DMS153 treated with DMSO at 0.1 percent for 48 hours (cell line): Measurements from ENCODE around the gene SPTB.

ENCODE experiments used
- DNase-seq: peaks from one replicate; lab custom pipeline; 2025; ENCODE audit not compliant: unreplicated experiment; lab: John Stamatoyannopoulos, UW

Gene SPTB

DNA sequence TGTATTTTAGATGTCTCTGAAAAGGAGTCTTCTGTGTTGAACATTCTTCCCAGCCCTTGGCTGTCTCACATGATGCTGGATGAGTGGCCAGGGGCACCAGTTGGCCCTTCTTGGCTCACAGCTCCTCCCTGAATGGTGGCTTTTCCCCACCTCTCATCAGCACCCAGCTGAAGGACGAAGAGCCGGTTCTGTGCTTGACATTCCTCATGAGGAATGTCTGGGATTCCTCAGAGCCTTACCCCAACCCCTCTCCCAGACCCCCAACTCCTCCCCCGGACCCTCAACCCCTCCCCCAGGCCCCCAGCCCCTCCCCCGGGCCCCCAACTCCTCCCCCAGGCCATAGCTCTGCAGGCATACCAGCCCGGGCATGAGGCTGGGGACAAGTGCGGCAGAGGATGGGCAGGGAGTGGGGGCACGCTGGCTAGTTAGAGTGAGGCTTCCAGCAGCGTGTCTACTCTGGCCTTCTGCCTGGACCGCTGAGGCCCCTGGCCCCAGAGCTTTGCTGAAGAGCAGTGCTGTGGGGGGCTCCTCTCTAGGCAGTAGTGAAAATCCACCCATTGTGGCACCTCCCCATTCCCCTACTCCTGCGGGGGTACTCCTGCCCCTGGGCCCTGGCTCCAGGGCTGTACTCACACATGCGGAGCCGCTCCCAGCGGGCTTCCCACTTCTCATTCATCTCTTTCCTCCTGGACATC, 111.2 kb downstream of the SPTB start:
- no peak for DNase-seq

DNA sequence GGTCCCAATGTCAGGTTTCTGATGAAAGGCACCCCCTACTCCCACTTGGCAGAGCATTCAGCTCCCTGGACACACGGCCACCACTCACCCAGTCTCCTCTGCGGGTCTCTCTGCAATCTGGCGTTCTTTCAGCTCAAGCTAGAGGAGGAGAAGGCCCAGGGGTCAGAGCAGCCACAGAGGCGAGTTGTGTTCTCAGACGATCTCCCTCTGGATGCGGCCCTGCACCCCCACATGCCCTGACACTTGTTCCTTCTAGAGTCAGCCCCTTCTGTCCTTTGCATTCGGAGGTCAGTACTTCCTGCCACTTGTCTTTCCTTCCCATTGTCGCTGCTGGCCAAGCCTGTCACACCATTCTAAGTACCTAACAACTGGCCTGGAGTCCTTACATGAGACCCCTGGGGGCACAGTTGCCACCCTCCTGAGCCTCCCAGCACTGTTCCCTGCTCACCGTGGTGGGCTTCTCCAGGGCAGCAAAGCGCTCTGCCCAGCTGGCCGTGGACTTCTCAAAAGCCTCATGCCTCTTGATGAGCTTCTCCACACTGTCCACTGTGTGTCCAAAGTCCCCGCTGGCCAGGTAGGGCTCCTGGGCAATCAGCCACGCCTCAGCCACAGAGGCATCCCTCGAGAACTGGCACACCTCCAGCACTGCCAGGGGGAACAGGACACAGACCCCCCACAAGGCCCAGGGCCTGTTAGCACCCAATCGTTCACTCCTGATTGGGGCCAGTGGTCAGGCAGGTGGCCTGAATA, 112.3 kb downstream of the SPTB start:
- no peak for DNase-seq

DNA sequence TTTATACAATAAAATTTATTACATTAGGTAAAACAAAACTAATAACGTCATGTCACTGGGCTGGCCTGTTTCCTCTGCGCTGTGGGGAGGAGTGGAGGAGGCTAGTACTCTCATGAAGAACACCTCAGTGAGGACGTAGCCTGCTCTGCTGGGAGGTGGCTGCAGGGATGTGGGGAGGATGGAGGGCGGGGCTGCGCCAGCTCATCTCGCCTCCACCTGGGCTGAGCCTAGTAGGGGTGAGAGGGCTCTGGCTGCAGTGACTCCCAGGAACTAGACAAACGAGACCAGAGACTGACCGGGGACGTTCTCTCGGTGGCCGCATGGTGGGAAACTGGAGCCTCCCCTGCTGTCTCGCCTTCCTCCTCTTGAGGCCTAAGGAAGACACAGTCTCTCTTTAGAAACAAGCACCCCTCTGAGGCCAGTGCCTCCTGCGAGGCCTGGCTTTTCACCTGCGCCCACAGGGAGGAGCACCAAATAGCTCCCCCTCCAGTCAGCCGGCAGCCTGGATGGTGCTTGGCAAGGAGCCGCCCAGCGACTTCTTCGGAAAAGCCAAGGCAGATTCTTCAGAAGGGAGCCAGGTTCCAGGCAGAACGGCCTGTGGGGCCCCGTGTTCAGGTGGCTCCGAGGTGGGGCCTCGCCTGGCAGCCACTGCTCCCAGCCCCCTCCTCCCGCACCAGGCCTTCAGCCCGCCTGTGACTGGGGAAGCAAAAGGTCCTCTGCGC, 113.1 kb downstream of the SPTB start:
- DNase-seq = no peak

DNA sequence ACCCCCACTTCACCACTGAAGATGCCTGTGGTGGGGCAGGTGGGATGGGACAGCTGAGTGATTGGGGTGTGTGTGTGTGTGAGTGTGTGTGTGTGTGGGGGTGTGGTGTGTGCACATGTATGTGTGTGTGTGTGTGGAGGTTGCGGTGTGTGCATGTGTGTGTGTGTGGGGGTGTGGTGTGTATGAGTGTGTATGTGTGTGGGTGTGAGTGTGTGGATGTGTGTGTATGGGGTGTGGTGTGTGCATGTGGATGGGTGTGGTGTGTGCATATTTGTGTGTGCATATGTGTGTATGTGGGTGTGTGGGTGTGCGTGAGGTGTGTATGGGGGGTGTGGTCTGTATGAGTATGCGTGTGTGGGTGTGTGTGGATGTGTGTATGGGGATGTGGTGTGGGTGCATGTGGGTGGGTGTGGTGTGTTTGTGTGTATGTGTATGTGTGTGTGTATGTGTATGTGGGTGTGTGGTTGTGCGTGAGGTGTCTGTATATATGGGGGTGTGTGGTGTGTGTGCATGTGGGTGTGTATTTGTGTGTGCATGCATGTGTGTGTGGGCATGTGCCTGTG, 113.9 kb downstream of the SPTB start:
- DNase-seq = no peak

DNA sequence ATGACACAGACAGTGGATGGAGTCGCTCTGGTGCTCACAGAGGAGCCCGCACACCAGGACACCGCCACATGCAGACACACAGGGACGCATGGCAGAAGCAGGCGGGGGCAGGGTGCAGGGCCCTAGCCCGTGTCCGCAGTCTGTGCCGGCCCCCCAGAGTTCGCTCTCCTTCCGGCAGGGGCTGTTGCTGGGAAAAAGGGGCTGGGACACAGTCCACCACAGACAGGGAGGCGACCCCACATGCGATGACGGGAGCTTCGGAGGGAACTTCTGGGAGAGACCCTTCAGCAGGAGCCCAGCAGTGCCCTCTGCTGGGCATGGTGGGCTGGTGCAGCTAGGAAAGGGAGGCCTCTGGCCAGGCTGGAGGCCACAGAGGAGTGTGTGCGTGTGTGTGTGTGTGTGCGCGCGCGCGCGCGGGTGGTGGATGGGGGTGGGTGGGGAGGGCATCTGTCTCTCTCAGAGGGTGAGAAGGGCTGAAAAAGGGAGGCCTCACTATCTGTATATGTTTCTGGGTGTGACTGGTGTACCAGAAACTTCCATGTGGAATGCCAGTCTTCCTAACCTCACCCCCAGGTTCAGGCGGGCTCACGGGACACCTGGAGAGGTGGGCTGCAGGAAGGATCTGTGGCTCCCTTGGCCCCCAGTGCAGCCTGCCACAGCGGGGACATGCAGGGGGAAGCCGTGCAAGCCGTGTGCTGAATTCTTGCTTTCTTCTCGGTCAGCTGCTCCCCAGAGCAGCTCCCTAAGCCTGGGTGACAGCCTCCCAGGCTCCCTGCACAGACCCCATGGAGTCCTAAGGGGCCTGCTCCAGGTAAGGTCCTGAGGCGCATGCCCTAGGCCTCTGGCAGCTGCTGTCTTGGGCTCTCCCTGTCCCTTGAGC, 114.8 kb downstream of the SPTB start:
- DNase-seq = peak; percentile 23

DNA sequence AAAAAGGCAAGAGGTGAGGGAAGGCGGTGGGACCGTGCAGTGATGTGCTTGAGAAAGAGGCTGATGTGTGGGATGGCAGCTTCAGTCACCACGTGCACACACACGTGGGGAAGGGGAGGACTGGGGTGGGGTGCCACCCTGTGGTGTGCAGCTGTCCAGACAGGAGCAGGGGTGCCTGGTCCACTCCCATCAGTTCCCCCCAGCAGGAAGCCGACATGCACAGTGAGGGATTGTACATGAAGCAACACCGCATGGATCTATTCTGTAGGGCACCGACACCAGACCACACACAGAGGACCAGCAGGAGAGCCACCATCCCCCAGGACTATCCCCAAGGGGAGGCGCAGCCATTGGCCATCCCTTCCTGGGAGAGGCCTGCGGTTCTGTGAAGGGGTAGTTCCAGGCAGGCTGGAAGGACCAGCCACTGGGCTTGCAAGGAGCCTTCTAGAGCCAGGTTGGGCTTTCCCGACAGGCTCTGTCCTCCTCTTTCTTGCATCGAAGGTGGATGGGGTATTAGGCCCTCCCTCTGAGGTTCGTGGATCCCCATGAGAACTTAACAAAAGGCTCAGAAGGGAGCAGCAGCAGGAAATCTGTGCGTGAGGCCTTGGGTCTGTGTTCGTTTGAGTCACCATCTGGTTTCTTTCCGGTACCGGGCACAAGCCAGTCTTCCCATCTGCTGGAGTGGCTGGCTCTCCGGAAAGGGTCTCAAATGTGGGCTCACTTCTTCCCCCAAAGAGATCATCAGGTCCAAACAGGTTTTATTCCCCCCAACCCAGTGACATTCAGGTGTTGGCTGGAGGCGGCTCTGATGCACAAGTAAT, 115.7 kb downstream of the SPTB start:
- DNase-seq = no peak

DNA sequence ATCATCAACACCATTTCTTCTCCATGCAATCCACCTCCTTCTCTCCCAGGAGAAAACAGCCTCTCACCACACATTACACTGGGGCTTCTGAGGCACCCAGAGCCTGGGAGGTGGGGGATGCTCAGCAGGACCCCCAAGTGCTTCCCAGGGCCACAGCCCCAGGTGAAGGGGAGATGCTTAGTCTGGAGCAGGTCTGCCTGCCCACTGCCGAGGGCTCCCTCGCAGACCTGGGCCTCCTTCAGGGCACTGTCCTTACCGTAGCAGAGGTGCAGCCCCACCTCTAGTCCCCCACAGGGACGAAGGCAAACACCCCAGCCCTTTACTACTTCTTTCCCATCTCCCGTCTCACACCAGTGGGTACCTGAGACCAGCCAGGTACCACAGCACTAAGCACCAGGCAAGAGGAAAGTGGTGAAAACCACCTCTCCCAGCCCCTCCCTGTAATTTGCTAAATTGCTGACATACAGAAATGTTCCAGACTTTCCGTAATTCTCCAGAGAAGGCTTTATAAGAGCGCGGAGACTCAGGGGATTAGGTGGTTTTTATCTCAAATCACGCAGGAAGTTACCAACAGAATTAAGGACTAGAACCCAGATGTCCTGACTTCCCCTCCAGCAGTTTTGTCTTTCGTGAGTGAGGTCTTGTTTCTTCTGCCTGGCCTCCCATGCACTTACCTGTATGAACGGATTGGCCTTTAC, 116.5 kb downstream of the SPTB start:
- no peak for DNase-seq

DNA sequence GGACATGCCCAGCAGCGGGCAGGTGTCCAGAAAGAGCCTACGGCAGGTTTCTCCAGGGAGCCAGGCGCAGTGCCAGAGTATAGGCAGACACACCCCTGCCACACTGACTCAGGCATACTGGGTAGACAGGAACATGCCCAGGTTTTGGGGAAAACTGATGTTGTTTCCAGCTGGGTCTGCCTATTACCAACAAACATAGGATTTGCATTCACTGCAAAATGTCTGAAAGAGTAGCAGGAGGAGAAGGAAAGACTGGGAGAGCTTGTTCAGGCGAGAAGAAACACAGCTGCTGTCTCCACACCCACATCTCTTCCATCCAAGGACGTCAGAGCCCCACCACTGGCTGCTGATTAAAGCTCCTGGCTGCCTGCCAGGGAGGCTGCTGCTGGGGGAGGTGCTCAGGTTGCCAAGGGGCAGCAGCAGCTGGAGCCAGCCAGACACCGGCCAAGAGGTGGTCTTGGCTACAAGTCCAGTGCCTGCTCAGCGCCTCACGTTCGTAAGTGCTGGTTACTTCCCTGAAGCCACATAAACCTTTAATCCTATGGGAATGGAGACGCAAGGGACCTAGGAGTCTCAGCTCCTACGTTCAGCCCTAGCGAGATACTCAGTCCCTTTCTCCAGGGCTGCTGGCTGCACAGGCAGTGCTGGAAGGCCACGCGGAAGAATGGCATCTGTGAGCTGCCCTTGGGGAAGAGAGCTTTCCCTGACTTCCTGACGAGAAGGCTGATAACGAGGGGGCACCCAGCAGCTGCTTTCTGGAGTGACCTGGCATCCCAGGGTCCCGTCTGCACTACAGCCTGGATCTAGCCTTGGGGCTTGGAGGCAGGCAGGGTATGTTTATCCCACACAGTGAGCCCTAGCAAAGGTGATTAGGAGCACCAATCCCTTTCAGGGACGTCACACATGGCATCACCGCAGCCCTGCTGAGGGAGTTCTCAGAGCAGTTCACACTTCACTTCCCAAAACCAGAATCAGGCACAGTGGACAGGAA, 117.4 kb downstream of the SPTB start:
- DNase-seq = peak; percentile 86

DNA sequence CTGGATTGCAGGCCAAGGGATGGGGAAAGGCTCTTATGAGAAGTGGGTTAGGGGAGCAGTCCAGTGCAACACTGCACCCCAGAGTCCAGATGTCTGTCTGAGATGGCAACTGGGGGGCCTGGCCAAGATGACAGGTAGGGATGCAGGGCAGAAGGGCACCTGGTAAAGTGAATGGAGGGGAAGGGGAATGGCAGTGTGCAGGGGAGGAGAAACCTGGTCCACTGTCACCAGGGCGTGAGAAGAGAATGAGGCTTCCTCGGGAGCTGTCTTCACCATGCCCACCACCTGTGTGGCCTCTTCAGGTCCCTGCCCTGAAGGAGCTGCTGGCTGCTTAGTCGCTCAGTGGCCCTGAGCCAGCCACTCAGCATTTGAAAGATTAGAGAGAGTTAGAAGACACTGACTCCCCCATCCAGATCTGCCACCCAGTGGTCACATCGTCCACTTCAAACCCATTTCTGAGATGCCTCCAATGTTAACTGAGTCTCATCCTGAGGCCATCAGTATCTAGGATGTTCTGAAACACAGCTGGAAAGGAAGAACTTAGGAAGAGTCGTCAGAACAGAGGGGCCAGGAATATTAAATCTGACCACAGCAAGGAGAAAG, 118.2 kb downstream of the SPTB start:
- DNase-seq = no peak

DNA sequence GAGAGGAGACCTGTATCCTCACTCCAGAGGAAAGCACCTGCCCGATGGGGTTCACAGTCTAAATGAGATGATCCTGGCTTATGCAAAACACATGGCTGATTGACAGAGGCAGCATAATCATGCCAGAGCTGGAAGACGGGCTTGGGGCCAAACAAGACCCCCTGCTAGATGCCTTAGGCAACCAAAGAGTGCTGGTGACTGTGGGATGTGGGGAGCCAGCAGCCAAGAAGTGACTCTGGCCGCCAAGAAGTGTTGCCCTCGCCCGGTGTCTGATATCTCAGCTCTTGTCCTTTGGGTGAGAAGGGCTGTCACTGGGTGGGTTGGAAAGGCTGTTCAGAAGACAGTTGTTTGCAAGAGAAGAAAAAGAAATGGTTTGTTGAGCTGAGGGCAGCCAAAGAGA, 118.8 kb downstream of the SPTB start:
- DNase-seq = no peak

DNA sequence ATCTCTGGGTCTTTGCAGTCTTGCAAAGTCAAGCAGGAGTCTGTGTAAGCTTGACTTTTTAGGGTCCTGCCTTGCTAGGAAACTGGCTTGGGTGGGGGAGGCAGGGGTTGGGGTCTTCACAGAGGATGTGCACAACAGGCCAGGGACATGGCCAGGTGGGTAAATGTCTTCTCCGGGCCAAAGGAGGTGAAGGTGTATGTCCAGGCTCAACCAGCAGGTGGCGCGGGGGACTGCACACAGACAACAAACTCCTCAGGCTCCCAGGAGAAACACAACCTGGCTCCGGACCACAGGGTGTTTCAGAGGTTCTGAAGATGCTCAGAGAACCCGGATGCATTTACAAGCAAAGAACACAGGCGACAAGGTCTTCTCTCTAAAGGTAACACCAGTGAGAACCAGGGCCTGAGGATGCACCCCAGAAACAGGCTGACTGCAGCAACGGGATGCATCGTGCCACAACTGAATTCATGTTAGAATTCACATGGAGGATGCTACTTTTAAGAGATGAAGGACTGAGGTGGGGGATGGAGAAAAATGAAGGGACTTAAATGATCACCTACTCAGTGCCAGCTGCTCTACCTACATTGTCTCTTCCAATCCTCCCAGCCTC, 119.5 kb downstream of the SPTB start:
- DNase-seq = peak; percentile 3

DNA sequence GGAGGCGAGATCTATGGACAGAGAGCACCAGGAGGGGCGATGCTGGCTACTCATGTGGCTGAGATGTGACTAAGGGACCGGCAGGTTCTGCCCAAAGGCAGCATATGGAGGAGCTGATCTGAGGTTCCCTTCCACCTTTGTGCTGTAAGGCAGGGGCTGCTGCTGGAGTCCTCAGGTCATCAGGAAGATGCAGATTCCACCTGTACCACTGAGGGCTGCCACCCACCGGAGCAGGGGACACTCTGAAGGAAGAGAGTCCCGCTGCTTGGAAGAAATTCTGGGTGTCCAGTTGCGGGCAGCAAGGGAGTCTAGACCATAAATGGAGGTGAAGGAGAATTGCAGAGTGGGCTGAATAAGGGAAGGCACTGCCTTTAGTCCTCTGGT, 120.2 kb downstream of the SPTB start:
- DNase-seq = no peak

DNA sequence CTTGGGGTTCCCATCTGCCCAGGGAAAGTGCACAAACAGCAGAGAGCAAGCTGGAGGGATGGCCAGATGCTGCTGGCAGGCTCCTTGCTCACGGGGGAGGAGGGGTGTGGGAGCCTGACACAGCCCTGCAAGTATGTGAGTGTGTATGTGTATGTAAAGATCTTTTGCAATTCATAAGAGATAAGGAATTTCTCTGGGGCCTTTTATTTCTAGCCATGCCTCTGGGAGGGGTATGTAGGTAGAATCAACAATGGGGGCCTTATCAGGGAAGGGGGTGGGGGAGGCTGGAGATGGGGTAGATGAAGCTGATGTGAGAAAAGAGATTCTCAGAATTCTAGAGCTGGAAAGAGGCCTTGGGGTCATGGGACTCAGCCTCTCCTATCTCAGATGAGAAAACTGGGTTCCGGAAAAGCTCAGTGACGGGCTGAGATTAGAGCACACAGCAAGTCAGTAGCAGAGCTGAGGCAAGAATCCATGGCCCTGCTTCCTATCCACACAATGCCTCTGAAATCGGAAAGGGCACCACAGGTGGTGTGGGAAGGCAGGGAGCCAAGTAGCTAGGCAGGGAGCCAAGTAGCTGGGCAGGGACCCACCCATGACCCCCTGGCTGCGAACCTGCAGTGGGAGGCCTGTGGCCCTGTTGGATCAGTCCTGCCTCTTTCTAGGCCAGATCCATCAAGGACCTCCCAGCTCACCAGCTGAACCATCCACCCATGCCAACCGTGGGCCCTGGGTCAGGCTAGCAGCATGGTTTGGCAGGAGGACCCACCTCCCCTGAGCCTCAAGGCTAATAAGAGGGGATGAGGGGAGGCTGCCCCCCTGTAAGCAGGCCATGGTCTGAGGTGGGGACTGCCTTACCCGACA, 120.8 kb downstream of the SPTB start:
- DNase-seq = no peak

DNA sequence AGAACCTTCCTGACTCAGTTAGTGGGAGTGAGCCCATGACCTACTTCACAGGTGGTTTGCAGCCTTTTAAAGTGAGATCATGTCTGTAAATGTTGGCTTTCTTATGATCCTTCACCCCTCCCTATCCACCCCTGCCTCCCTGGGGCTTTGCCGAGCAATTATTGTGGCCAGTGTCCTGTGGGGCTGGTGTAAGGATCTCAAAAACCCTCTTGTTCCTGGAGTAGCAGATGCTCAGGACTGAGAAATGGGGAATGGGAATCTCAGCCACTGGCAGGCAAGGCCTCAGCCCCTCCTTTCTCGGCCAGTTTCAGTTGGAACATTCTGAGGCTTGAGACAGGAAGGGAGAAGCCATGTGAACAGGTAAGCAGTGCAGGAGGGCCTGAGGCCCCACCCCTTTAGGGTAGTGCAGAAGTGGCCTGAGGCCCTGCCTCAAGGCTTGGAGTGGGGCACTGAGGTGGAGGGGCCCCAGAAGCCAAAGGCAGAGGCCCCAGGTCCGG, 121.6 kb downstream of the SPTB start:
- DNase-seq = no peak

DNA sequence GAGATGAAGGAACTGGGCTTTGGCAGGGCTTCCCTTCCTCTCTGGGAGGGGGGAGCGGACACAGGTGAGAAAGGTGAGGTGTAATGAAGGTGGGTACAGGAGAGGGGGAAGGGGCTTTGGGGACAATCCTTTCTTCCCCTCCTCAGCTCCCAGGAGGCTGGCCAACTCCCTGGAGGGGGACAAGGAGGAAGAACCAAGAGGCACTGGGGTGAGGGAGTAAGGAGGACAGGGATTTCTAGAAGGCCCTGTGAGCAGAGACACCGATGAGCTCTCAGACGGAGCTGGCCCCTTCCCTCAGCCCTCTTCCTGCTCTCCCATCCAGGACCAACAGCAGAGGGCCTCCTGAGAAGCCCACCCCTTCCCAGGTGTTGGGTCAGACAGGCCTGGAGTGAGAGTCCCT, 122.1 kb downstream of the SPTB start:
- no peak for DNase-seq

DNA sequence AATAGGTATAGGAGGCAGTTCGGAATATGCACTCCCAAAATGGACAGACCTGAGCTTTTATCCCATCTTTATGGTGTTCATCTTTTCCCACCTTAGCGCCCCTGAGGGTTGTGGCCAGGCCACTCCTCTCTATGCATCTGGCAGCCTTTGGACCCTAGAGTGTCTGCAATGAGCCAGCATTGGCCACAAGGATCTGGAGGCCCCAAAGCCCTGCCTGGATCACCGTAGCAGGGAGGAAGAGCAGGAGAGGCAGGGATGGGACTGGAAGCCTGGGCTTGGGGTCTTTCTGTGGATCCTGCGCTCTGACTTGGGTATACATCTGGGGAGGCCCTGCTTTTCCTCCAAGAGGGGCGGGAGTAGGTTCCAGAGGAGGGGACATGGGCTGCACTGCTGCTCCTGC, 123.0 kb downstream of the SPTB start:
- no peak for DNase-seq
